Measurements from ENCODE around the gene ANKRD34B. TPM values are rescaled to one million over a fixed set of nuclear protein-coding genes. Genes with fewer than 3 reads are reported as not detected.

ANKRD34B gene
- total RNA-seq, 4 donors from 2014 or later: not detected

DNA sequence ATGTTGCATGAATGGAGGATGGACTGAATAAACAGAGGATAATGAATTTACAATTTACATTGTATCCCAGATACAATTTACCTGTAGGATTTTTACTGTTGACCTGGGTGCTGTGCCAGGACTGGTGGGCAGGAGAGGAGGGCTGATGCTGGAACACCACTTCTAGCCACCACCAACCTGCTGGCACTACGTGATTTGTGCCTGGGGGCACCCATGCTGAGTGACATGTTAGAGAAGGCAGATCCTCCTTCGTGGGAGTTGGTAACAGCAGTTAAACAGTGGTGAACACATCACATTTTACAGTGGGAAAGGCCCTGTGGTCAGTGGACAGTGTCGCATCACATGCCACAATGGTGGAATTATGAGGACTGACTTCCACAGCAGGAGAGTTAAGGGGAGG is 3.0 kb upstream of the ANKRD34B start:
- Histone ChIP-seq H3K9me3 (no peaks in the 10 kb centered on the region), H3K36me3 (no peaks in the 10 kb centered on the region), H3K27ac (no peak overlapping the region), H3K27me3 (peaks cover 0 to 72% (median 17%) of the 10 kb centered on the region in 4 donors), H3K4me3 (no peak overlapping the region), H3K4me1 (peaks cover 10 to 18% (median 11%) of the 10 kb centered on the region in 3 donors)
- no peak for DNase-seq
- intact Hi-C loops (cut with DNase I): no loop called here
- WGBS, 2 donors: 66 to 71% methylated on average over 3 of the region's 3 CpGs
- no peak for TF ChIP-seq POLR2A (IDR thresholded peaks at IDR 0.05)
- TF ChIP-seq, protein P1, sequence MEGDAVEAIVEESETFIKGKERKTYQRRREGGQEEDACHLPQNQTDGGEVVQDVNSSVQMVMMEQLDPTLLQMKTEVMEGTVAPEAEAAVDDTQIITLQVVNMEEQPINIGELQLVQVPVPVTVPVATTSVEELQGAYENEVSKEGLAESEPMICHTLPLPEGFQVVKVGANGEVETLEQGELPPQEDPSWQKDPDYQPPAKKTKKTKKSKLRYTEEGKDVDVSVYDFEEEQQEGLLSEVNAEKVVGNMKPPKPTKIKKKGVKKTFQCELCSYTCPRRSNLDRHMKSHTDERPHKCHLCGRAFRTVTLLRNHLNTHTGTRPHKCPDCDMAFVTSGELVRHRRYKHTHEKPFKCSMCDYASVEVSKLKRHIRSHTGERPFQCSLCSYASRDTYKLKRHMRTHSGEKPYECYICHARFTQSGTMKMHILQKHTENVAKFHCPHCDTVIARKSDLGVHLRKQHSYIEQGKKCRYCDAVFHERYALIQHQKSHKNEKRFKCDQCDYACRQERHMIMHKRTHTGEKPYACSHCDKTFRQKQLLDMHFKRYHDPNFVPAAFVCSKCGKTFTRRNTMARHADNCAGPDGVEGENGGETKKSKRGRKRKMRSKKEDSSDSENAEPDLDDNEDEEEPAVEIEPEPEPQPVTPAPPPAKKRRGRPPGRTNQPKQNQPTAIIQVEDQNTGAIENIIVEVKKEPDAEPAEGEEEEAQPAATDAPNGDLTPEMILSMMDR (IDR thresholded peaks at IDR 0.05): no peak

DNA sequence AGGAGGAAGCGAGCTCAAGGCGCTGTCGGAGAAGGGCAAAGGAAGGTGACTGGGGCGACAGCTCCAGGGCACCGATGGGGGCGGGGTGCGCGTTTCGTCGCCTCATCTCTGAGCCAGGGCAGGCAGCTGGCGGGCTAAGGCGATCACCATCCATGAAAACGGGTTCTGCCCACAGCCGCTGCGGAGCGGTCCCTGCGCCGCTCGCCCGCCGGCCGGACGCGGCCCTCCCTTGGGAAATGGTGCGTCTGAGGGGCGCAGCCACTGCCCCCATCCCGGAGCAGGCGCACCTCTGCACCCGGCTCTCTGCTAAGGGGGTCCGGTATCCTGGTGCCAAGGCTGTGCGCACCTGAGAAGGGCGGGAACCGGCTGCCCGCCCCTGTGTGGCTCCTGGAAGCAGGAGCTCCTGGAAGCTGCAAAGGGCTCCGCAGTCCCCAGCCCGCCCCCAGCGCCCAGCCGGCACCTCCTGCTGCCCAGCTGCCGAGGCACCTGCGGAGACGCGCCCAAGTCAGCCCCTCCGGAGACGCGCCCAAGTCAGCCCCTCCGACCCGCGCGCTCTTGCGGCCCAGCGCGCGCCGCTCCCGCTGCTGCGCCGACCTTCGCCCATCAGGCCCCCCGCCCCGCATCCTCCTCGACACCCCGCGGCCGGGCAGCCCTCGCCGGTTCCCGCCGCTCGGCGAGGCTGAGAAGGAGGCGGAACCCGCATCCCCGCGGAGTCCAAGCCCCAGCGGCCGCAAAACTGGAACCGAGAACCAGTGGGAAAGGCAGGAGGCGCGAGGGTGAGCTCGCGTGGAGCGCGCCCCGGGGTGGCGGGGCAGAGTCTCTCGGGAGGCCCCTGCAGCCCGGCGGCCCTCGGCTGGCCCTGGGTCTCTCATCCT is 757 bp downstream of the ANKRD34B start:
- TF ChIP-seq POLR2A (IDR thresholded peaks at IDR 0.05): no peak
- TF ChIP-seq, protein P1 (IDR thresholded peaks at IDR 0.05): no peak
- H3K4me1 ChIP-seq: peaks cover 10 to 18% (median 11%) of the 10 kb centered on the region in 3 donors
- no peaks in the 10 kb centered on the region for H3K9me3 ChIP-seq
- intact Hi-C loops (cut with DNase I): no loop called here
- no peaks in the 10 kb centered on the region for H3K36me3 ChIP-seq
- DNase-seq: no peak
- no CpG with 5 or more reads among the region's 89 CpGs for WGBS, 2 donors
- H3K27me3 ChIP-seq: peaks cover 0 to 96% (median 17%) of the 10 kb centered on the region in 4 donors
- H3K4me3 ChIP-seq: peak overlapping the region; percentile 20 to 56 (median 35)
- H3K27ac ChIP-seq: no peak overlapping the region

DNA sequence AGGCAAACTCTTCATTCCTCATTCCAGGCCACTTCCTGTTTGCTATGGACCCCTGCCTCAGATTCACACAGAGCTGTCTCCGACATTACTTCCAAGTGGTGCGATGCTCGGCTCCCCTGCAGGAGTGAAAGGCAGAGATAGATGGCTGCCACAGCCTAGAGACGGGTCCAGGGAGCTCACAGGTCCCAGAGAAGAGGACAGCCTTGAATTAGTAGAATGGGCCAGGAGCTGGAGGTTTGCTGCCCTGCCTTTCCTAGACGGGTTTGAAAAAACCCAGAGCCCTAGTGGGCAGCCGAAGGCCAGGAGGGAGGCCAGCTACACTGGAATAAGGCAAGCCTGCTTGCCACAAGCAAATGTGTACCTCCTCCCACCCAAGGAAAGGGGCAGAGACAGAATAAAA is 1.8 kb downstream of the ANKRD34B start:
- Histone ChIP-seq H3K27ac (no peak overlapping the region), H3K36me3 (no peaks in the 10 kb centered on the region), H3K4me1 (peaks cover 10 to 18% (median 11%) of the 10 kb centered on the region in 3 donors), H3K9me3 (no peaks in the 10 kb centered on the region), H3K27me3 (peaks cover 0 to 88% (median 17%) of the 10 kb centered on the region in 4 donors), H3K4me3 (no peak overlapping the region)
- 62 to 71% methylated on average over 4 to 5 of the region's 6 CpGs for WGBS, 2 donors
- TF ChIP-seq, protein P1 (IDR thresholded peaks at IDR 0.05): no peak
- TF ChIP-seq POLR2A (IDR thresholded peaks at IDR 0.05): no peak
- no peak for DNase-seq
- intact Hi-C loops (cut with DNase I): no loop called here

DNA sequence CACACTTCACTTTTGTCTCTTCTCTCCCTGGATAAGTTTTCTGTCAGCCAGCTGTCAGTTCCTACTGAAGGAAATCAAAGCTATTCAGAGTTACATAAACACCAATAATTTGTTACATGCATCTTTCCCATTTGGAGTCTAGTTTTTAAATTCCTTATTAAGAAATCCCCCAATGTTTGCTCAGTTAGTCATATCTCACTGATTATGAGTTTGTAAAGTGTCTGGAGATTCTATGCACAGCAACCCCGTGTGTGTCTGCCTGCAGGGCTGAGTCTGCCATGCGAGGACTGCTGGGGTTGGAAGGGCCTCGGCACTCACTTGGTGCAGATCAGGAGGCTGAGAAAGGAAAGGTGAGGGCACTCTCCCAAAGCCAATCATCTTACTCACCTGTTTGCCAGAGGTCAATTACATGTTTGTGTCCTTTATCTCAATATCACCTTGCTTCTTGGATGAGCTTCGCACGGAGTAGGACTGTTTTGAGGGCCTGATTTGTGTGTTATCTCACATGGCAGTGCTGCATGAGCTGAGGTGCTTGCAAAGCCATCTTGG is 3.3 kb downstream of the ANKRD34B start:
- Histone ChIP-seq H3K36me3 (no peaks in the 10 kb centered on the region), H3K27me3 (peaks cover 0 to 74% (median 17%) of the 10 kb centered on the region in 4 donors), H3K4me3 (no peak overlapping the region), H3K9me3 (no peaks in the 10 kb centered on the region), H3K4me1 (peaks cover 10 to 18% (median 11%) of the 10 kb centered on the region in 3 donors), H3K27ac (no peak overlapping the region)
- no peak for DNase-seq
- intact Hi-C loops (cut with DNase I): no loop called here
- TF ChIP-seq, protein P1 (IDR thresholded peaks at IDR 0.05): no peak
- no peak for TF ChIP-seq POLR2A (IDR thresholded peaks at IDR 0.05)
- WGBS, 2 donors: 67 to 68% methylated on average over 4 to 5 of the region's 5 CpGs

DNA sequence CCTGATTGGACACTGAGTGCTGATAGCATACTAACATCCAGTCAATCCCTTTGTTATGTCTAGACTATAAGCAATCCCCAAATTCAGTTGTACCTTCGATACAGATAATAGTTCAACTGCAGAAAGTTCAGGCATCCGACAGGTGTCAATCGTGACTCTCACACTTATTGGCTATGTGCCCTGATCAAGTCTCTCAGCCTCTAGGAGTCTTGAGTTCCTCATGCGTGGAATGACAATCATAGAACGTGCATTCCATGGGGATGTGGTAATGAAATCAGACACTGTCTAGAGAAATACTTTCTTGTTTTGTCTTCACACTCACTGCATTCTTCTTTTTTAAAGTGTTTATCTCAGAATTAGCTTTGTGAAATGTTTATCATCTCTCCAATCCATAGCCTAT is 4.8 kb downstream of the ANKRD34B start:
- H3K4me1 ChIP-seq: peaks cover 10 to 15% (median 11%) of the 10 kb centered on the region in 3 donors
- intact Hi-C loops (cut with DNase I): no loop called here
- DNase-seq: no peak
- H3K4me3 ChIP-seq: no peak overlapping the region
- WGBS, 2 donors: 77 to 79% methylated on average over 5 of the region's 5 CpGs
- H3K36me3 ChIP-seq: no peaks in the 10 kb centered on the region
- TF ChIP-seq, protein P1 (IDR thresholded peaks at IDR 0.05): no peak
- TF ChIP-seq POLR2A (IDR thresholded peaks at IDR 0.05): no peak
- no peak overlapping the region for H3K27ac ChIP-seq
- H3K9me3 ChIP-seq: no peaks in the 10 kb centered on the region
- peaks cover 0 to 61% (median 12%) of the 10 kb centered on the region in 4 donors for H3K27me3 ChIP-seq
